ENCODE data around the gene ADAMTS14.

ADAMTS14 gene

GRCh38 chr10:70801854-70802253, 129.5 kb downstream of the ADAMTS14 start:
- no peak for DNase-seq

- peak; percentile 87 for DNase-seq
Measured at GRCh38 chr10:70803775-70804420, 131.6 kb downstream of the ADAMTS14 start.

- no peak for DNase-seq
Measured at GRCh38 chr10:70804421-70804808, 132.1 kb downstream of the ADAMTS14 start.

- no peak for DNase-seq
Measured at GRCh38 chr10:70805619-70806215, 133.4 kb downstream of the ADAMTS14 start.

GRCh38 chr10:70806841-70807240, 134.5 kb downstream of the ADAMTS14 start:
- DNase-seq = no peak

GRCh38 chr10:70807556-70807955, 135.2 kb downstream of the ADAMTS14 start:
- no peak for DNase-seq

GRCh38 chr10:70809011-70809611, 136.8 kb downstream of the ADAMTS14 start:
- DNase-seq = no peak

- no peak for DNase-seq
Measured at GRCh38 chr10:70809726-70810125, 137.4 kb downstream of the ADAMTS14 start.

- no peak for DNase-seq
Measured at GRCh38 chr10:70810967-70811366, 138.7 kb downstream of the ADAMTS14 start.

GRCh38 chr10:70811881-70812280, 139.6 kb downstream of the ADAMTS14 start:
- DNase-seq = no peak

Measured in NCI-H1105 treated with DMSO at 0.1 percent for 48 hours (cell line).